Measurements from ENCODE around the gene PPP2R3B.
A peak's percentile ranks its signal among the peaks of the same experiment; 100 is the strongest.
"Not testable (repeated sequence)": the region's sequence is repeated elsewhere in the genome, so short reads cannot be mapped to it uniquely, and the experiment has no call there.

The PPP2R3B gene

GRCh38 chrX:404656-405055 is 17.9 kb upstream of the PPP2R3B start:
- DNase-seq = no peak

GRCh38 chrX:402857-403256 is 16.1 kb upstream of the PPP2R3B start:
- DNase-seq = no peak

- no peak for DNase-seq
Observed at GRCh38 chrX:400258-400657, 13.6 kb upstream of the PPP2R3B start.

GRCh38 chrX:397575-397974 is 10.9 kb upstream of the PPP2R3B start:
- peak; percentile 58 for DNase-seq

- DNase-seq = no peak
Observed at GRCh38 chrX:394830-395229, 8.1 kb upstream of the PPP2R3B start.

- no peak for DNase-seq
Observed at GRCh38 chrX:392575-392846, 5.8 kb upstream of the PPP2R3B start.

GRCh38 chrX:391717-392574 is 5.2 kb upstream of the PPP2R3B start:
- no peak for DNase-seq

GRCh38 chrX:390459-390858 is 3.8 kb upstream of the PPP2R3B start:
- no peak for DNase-seq

GRCh38 chrX:389021-389441 is 2.3 kb upstream of the PPP2R3B start:
- no peak for DNase-seq

- DNase-seq = no peak
Observed at GRCh38 chrX:387729-388128, 1.0 kb upstream of the PPP2R3B start.

GRCh38 chrX:386239-386767 is 404 bp downstream of the PPP2R3B start:
- no peak for DNase-seq

GRCh38 chrX:385736-386135 is 971 bp downstream of the PPP2R3B start:
- not testable (repeated sequence) for DNase-seq

- no peak for DNase-seq
Observed at GRCh38 chrX:384861-385260, 1.8 kb downstream of the PPP2R3B start.

GRCh38 chrX:378443-378842 is 8.3 kb downstream of the PPP2R3B start:
- no peak for DNase-seq

- not testable (repeated sequence) for DNase-seq
Observed at GRCh38 chrX:376206-376605, 10.5 kb downstream of the PPP2R3B start.

- DNase-seq = no peak
Observed at GRCh38 chrX:375181-376036, 11.3 kb downstream of the PPP2R3B start.

- no peak for DNase-seq
Observed at GRCh38 chrX:374596-374995, 12.1 kb downstream of the PPP2R3B start.

- DNase-seq = no peak
Observed at GRCh38 chrX:373641-374471, 12.9 kb downstream of the PPP2R3B start.

- no peak for DNase-seq
Observed at GRCh38 chrX:372856-373640, 13.7 kb downstream of the PPP2R3B start.

- DNase-seq = no peak
Observed at GRCh38 chrX:371907-372306, 14.8 kb downstream of the PPP2R3B start.

GRCh38 chrX:370963-371745 is 15.6 kb downstream of the PPP2R3B start:
- DNase-seq = no peak
